ENCODE data around the gene PML.
"Not testable (repeated sequence)": the region's sequence is repeated elsewhere in the genome, so short reads cannot be mapped to it uniquely, and the experiment has no call there.

PML gene

DNA sequence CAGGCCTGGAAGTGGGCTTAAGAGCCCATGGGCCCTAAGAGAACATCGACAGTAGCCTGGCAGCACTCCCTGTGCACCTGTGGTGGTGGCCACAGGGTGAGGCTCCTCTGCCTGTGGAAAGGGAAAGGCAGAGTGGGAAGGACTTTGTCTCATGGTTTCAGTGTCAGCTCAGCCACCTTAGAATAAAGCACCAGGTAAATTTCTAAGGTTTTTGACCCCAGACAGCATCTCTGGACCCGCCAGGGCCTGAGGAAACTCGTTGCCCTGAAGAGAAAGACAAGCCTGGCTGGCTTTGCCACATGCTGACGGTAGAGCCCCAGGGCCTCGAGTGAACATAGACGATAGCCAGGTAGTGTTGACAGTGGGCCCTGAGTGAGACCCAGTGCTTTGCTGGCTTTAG is 65.7 kb downstream of the PML start:
- no peak for DNase-seq (ENCODE audit: low spot score)

DNA sequence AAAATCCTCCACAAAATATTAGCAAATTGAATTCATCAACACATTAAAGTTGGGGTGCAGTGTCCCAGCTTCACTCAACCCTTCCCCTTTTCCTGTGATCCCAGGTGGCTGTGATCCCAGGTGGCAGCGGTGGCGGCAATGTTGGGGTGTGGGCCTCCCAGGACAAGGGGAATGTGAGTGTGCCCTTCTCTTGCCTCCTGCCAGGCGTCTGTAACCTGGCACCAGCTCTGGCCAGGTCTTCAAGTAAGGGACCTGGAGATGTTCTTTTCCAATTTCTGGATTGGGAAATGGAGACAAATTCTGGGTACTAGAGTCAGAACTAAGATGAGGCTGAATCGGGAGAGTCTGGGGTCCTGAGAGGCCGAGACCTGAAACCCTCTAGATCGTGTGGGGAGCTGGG is 67.7 kb downstream of the PML start:
- DNase-seq (ENCODE audit: low spot score) = no peak

DNA sequence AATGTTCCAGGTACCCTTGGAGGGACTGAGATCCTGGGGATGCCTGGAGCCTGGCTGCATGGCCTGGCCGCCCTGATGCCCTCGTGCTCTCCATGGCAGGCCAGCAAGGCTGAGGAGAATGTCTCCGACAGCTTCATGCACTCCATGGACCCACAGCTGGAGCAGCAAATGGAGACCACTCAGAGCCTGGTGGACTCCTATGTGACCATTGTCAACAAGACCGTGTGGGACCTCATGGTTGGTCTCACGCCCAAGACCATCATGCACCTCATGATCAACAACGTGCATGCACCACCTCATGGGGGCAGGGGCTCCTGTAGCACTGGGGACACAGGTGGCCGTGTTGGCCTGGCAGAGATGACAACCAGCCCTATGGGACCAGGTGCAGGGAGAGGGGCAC is 68.2 kb downstream of the PML start:
- DNase-seq (ENCODE audit: low spot score) = no peak

DNA sequence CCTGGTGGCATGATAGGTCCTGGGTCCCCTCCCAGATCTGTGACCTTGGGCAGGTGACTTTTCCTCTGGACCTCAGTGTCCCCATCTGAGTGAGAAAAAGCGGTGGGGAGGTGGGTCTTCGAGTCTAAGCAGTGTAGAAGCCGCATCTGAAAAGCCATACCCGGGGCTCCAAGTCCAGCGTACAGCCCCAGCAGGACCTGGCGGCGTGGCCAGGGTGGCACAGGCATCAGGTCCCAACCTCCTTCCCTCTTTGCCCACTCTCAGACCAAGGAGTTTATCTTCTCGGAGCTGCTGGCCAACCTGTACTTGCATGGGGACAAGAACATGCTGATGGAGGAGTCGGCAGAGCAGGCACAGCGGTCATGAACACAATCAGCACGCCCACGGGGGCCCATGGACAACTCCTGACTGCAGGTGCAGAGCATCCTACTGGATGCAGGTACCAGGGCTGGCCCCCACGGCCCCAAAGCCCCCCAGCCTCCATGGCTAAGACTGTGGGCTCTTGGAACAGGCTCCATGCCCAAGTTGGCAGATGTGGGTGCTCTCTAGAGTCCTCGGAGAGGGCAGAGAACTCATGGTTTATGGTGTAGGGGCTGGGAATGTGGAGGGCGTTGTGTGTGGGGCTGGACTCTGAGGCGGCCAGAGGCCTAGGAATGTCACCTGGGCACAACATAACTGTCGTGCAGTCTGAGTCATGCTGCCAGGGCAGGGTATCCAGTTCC is 69.1 kb downstream of the PML start:
- DNase-seq (ENCODE audit: low spot score) = not testable (repeated sequence)

DNA sequence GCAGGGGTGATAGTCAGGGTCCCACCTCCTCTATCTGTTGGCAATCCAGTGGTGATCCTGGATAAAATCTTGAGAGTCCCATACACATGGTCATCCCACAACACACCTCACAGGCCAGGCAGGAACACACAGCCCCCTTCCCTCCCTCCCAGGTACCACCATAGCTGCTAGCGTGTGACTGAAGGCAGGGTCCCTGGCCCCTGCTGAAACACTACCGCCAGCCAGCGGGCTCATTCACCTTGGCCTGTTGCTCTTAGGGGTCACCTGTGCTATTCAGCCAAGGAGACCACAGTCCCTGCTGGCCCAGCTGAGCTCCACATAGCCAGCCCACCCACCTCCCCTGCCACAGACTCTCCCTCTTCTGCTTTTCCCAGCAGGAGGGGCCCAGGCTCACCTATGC is 69.7 kb downstream of the PML start:
- not testable (repeated sequence) for DNase-seq (ENCODE audit: low spot score)

DNA sequence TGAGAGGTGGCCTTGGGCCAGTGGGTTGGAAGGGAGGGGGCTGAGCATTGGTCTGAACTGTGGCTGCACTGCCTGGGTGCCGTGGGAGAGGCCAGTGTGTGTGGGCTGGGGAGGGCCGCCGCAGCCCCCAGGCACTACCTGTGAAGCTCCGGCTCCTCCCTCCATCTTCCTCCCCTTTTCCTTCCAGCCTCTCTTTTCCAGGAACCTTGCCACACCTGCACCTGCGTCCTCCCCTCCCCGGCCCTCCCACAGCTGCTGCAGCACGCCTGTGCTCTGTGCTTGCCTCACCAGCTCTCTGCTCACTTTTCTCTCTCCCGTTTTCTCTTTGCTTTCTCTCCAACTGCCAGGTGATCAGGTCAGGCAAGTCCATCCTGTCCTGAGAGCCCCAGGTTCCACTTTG is 70.3 kb downstream of the PML start:
- not testable (repeated sequence) for DNase-seq (ENCODE audit: low spot score)

DNA sequence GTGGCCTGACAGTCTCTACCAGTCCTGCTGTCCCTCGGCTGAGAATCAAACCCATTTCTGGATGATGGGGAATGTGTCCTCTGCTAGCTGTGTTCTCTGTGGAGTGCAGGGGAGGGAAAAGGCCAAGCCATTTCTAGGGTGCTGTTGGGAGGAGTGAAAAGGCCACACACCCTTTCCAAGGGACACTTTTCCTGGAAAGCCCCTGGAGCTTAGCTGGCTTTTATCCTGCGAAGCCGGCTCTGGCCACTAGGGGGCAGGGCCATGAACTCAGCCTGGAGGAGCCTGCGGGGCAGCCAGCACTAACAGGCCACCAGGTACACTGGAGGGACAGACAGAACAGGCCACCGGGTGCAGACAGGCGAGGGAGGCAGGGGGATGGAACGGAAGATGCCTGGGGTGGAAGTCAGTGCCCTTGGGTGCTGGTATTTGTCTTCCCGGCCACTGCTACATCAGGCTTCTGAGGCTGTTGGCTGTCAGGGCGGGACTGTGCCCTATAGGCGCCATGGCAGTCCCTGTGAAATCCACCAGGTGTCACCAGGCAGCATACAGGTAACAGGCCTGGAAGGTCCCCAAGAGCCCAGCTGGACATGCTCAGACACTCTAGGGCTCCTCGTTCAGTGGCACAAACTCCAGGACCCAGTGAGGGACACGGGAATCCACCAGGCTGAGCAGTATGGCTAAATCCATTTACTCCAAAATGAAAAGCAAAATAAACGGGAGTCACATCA is 71.3 kb downstream of the PML start:
- DNase-seq (ENCODE audit: low spot score) = not testable (repeated sequence)

DNA sequence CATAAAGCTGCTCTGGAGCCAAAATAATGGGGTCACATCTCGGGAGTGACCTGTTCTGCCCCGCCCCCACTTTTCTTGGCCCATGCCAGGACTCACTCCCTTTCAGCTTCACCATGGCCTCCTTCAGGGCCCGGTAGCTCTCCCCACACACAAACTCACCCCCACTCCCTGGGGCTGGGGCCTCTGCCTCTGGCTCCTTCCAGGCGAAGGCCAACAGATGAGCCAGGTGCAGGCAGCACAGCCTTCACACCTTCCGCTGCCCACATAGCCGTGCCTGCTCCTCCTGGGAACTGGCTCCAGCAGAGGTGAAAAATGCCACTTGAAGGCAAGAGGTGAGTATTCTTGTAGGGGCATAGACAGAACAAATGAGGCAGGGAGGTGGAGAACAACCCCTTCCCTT is 77.1 kb downstream of the PML start:
- DNase-seq (ENCODE audit: low spot score) = not testable (repeated sequence)

DNA sequence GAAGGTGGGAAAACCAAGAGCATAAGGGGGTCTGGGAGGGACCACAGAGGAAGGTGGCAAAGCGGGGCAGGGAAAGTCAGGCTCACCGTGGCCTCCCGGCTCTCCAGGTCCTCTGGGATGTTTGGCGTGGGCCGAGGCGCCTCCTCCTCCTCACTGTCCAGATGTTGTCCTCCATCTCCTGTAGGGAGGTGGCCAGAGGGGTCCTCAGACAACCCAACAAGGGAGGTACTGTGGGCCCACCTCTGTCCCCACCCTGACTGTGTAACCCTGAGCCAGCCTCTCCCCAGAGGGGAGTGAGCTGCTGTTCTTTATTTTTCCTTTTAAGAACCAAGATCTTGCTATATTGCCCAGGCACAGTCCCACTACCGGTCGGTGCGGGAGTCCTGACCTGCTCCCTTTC is 77.6 kb downstream of the PML start:
- DNase-seq (ENCODE audit: low spot score) = not testable (repeated sequence)

DNA sequence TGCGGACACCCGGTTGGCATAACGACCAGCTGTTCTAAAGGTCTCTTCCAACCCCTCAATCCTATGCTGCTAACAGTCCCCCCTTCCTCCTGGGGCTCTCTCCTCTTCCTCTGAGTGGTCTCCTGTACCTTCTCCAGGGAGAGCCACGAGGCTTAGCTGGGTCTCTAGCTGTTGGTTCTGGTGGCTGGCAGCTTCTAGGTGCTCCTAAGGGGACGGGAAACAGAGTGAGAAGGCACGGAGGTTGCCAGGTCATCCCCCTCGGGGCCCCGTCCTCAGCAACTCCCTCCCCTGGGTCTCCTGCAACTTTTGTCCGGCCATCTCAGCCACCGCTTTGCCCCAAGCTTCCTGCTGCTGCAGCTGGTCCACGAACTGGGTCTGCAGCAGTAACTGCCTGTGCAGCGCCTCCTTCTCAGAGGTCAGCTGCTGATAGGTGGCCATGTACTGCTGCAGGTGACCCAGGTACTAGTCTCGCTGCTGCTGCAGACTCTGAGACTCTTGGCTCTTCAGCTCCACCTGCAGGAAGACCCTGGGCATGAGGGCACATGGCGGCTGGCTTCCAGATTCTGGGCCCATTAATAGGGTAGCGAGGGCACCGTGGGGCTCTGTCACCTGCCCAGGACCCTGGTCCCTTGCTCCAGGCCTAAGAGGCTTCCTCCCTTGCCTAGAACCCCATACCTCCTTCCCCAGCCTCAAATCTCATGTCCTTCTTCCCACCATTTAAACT is 78.3 kb downstream of the PML start:
- DNase-seq (ENCODE audit: low spot score) = not testable (repeated sequence)

DNA sequence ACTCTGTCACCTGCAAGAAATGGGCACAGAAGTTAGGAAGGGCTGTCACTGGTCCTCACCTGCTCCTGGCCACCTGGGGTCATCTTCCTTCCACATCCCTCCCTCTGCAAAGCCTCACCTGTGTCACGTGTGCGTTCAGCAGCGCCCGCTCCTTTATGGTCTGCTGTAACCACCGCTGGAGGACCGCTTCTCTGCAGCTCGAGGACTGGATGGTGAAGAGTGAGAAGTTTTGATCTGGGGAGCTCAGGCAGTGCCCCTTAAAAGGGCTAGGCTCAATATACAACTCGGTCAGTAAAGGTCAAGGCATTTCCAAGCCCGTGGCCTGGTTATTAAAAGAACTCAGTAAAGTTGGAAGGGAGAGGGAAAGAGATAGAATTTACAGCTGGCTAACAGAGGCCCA is 81.3 kb downstream of the PML start:
- DNase-seq (ENCODE audit: low spot score) = not testable (repeated sequence)

DNA sequence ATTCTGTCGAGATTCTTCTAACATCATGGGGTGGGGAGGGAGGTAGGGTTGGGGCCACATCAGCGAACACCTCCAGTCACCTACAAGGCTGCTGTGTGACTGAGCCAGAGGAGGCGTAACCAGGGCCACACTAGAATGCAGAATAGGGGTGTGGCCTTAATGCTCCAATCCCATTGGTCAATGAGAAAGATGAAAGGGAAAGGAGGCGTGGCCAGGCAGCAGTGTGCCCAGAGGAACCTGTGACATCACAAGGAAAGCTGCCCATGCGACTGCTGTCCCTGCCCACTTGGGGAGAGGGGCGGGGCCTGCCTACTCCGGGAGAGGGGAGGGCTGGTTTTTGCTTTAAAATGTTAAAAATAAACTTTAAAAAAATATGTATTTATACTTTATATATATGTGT is 87.9 kb downstream of the PML start, which contains the start of gene GOLGA6A:
GOLGA6A (minus strand) TSS at position 101 of the 400 bp plus-strand sequence; CDS start at position 60, 41 bp downstream.
- not testable (repeated sequence) for DNase-seq (ENCODE audit: low spot score)

DNA sequence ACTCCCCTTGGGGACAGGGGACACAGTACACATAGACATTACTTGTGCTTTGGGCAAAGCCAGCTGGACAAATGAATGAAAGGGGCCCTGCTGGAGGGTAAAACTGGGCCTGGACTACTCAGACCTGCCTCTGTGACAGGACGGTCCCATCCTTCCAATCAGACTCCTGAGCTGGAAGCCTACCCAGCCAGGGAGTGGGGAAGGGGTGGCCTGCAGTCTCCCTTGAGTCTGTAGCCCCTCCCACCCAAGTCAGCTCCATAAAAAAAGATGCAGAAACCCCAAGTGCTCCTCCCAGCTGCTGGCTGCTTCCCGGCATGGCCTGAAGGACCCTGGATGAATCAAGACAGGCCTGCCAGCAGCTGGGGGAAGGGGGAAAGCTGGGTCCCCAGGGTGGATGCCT is 100.1 kb downstream of the PML start:
- DNase-seq (ENCODE audit: low spot score) = not testable (repeated sequence)

DNA sequence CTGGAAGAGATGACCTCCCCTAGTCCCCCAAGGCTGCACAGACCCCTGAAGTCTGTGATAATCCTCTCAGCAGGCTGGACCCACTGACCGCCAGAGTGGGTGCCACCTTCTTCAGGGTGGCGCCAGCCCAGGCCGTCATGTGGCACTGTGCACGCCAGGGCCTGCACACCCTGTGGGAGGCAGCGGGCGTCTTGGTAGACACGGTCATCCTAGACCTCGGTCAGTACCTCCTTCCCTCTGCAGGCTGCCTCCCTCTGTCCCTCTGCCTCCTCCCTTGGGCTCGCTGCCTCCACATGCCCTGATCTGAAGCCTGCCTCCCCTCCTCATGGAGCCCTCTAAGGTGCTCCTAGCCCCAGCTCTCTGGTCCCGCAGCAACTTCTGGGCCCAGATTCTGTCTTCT is 101.1 kb downstream of the PML start:
- not testable (repeated sequence) for DNase-seq (ENCODE audit: low spot score)

DNA sequence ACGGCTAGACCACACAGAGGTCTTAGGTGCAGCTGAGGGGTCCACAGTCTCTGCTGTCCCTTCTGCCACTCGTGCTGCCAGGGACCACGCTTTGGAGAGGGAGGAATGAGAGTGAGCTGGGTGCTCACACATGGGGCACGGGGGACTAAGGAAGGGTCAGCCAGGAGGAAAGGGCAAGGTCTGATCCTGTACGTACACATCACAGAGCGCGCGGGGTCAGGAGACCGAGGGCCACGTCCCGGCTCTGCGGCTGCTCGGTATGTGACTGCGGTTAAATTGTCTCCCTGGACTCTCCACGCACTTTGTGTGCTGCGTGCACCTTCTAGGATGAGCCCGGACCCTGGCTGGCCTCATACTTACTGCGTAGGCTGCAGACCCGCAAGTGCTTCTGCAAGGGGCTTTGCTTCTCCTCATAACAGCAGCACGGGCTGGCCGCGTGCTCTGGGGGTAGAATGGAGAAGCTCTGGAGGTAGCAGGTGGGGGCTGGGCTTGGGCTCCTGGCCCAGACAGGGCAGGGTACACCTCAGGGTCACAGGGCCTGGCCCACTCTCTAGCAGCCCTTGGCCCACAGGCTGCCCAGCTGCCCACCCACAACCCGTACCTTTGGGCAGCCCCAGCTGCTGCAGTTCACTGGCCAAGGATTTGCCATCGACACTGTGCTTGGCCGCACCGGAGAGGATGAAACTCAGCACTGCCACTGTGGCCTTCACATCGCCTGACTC is 102.4 kb downstream of the PML start:
- not testable (repeated sequence) for DNase-seq (ENCODE audit: low spot score)
